ENCODE results near the gene HJURP.

DNA sequence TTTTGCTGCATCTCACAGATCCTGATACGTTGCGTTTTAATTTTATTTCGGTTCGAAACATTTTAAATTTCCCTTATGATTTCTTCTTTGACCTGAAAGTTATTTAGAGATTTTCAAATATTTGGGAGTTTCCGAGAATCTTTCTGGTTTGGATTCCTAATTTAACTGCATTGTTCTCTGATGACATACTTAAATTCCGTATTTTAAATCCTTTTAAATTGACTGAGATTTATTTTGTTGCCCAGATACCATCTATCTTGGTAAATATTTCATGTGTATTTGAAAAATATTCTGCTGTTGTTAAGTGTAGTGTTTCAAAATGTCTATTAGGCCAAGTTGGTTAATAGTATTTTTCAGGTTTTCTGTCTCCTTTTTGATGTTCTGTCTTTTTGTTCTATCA is 38.5 kb downstream of the HJURP start:
- no peak for TF ChIP-seq ZFX (IDR thresholded peaks at IDR 0.05)
- TF ChIP-seq, protein P1, sequence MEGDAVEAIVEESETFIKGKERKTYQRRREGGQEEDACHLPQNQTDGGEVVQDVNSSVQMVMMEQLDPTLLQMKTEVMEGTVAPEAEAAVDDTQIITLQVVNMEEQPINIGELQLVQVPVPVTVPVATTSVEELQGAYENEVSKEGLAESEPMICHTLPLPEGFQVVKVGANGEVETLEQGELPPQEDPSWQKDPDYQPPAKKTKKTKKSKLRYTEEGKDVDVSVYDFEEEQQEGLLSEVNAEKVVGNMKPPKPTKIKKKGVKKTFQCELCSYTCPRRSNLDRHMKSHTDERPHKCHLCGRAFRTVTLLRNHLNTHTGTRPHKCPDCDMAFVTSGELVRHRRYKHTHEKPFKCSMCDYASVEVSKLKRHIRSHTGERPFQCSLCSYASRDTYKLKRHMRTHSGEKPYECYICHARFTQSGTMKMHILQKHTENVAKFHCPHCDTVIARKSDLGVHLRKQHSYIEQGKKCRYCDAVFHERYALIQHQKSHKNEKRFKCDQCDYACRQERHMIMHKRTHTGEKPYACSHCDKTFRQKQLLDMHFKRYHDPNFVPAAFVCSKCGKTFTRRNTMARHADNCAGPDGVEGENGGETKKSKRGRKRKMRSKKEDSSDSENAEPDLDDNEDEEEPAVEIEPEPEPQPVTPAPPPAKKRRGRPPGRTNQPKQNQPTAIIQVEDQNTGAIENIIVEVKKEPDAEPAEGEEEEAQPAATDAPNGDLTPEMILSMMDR (conservative IDR thresholded peaks at IDR 0.05): no peak
